ENCODE results near the gene OLA1.

The OLA1 gene

DNA sequence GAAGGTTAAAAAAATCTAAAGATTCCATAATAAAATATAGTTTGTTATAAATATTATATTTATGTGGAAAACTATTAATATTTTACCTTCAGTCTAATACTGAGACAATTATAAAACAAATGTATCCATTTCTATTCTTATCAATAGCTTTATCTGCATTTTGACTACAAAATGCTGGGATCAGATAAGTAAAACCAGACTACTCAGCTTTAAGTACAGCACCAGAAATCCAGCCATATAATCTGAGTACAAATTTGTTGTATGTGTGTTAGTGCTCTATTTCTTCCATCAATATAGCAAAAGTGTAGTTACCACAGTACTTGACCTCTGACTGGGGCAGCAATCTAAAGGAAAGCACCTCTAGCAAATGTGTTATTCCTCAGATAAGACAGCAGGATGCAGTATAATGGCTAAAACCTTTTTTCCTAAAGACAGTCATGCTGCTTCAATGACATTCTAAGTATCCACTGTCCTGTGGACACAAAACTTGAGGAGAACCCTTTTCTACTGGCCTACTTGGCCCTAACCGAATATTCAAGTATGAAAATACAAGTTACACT, 68.1 kb downstream of the OLA1 start:
- no peak for DNase-seq

GRCh38 chr2:174177316-174177890, 70.9 kb downstream of the OLA1 start:
- no peak for DNase-seq

DNA sequence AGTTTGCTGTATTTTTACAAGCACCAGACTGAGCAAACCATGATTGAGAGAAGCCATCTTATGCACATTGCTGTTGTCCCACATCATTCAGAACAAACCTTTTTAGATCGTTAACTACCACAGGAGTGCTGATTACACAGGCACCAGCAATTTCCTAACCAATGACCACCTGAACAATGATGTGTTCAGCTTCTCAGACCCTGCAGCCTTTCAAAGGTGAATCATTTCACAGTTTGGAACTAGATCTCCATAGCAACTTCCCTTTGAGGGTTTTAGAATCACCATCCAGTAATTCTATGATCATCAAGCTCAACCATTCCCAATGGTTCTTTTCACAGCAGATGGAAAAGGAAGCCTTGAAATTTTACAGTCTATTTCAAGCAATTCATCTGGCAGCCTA, 71.4 kb downstream of the OLA1 start:
- DNase-seq, result no peak

DNA sequence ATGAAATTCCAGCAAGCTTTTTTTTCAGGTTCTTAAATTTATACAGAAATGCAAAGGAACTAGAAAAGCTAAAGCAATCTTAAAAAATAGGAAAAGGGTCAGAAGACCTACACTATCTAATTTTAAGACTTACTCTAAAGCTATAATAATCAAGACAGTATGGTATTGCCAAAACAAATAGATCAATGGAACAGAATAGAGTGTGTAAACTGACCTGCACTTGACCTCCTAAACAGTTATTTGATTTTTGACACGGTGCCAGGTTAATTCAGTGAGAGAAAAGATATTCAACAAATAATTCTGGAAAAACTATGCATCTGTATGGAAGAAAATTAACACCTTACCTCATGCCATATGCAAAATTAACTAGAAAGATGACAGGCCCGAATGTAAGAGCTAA, 73.6 kb downstream of the OLA1 start:
- no peak for DNase-seq

GRCh38 chr2:174172802-174173355, 75.5 kb downstream of the OLA1 start:
- no peak for DNase-seq

DNA sequence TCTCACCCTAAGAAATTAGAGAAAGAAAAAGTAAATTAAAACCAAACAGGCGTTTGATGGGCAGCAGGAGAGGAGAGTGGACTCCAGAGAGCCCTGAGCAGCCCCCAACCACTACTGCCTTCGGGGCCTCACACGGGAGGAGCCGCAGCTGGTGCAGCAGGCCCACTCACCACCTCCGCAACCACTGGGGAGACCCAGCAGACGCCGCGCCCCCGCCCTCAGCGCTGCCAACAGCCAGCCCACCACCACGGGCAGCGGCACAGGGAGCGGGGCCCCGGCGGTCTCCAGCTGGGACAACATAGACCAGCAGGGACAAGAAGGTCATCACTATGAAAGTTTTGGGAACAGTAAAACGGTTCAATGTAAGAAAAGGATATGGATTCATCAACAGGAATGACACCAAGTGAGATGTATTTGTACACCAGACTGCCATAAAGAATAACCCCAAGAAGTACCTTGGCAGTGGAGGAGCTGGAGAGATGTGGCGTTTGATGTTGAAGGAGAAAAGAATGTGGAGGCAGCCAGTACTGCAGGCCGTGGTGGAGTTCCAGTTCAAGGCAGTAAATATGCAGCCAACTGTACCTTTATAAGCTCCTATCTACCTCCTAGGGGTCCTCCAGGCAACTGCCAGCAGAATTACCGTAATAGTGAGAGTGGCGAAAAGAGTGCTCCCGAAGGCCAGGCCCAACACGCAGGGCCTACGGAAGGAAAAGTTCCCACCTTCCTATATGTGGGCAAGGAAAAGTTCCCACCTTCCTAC, 76.5 kb downstream of the OLA1 start:
- no peak for DNase-seq

GRCh38 chr2:174169372-174169771, 79.0 kb downstream of the OLA1 start:
- DNase-seq, result no peak

DNA sequence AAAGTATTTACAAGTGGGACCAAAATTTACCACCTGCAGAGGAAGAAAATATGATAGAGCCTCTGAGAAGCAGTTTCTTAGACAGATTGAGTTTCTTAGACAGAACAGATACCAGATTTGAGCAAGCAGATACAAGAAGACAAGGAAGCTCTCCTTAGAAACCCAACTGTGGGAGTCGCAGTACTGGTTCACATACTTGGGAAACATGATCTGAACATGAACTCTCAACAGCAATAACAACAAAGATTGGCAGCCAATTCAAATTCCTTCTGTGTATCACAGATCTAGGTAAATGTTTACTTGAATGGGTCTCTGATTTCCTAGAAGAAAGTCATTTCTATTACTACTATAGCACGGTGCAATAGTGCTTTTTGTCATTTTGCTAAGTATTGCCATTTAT, 82.1 kb downstream of the OLA1 start:
- DNase-seq, result no peak

DNA sequence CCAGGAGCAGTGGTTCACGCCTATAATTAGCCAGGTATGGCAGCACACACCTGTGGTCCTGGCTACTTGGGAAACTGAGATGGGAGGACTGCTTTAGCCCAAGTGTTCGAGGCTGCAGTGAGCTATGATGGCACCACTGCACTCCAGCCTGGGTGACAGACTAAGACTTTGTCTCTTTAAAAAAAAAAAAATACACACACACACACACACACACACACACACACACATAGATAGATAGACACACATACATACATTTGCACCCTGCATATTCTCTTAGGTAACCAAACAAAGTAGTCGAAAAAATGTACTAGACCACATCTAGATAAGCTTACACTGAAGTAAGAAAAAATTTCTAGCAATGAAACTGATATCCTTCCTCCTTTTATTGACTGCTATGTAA, 86.8 kb downstream of the OLA1 start:
- no peak for DNase-seq

DNA sequence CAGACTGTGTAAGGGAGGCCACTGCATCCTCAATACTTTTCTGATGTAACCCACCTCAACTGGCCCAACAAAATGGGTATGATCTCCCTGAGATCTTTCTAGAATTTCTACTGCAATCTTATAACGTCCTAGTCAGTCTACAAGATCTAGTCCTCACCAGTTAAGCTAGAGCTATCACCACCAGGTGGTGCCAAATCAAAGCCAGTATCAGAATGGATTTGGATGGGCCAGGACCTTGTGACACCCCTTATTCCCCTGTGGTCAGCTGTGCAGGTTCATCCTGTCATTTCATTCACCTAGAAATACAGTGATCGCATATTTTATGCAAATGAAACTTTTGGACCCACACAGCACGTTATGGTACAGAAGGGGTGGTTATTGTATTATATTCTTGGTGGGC, 90.3 kb downstream of the OLA1 start:
- peak; percentile 9 for DNase-seq

DNA sequence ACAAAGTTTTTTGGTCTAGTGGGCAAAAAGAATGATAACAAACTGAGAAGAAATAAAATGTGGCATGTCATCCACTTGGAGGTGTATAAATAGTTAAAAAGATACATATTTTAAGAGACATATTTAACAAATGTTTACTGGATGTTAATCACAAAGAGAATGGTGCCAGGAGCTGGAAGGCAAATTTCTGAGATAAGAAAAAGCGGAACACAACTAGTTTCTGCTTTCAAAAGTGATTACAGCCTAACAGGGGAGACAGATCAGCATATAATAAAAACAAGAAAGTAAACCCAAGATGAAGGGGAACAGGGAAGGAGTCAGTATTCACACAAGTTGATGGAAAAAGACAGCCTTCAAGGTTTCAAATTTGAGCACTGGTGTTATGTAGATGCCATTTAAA, 91.3 kb downstream of the OLA1 start:
- DNase-seq, result no peak

DNA sequence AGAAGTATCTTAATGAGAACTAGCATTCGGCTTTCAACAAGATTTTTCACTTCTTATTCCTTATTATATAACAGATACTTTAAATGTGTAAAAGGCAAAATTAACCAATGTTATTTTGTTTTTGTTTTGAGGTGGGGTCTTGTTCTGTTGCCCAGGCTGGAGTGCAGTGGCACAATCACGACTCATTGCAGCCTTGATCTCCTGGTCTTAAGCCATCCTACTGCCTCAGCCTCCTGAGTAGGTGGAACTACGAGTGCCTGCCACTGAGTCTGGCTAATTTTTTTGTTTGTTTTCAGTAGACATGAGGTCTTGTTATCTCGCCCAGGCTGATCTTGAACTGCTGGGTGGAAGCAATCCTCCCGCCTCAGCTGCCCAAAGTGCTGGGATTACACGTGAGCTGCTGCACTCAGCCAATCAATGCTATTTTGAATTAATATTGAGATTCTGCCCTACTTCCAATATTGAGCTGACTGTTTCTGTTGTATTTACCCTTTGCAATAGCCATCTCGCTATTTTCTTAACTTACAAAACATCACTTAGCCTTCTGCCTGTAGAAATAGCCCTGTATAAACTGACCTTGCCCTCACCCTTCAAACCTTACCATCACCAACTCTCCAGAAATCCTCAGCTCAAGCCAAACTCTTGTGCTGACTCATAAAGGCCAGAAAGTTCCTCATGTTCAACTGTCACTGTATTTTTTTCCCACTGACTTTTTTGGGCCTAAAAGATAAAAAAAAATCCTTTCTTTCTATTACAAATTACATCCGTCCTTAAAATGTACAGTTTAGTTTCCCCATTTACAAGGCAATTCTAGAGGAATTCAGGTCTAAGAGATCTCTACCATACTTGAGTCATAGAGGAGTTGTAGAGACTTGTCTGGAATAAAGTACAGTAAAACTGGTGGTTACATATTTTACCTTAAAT, 94.3 kb downstream of the OLA1 start:
- DNase-seq, result no peak

DNA sequence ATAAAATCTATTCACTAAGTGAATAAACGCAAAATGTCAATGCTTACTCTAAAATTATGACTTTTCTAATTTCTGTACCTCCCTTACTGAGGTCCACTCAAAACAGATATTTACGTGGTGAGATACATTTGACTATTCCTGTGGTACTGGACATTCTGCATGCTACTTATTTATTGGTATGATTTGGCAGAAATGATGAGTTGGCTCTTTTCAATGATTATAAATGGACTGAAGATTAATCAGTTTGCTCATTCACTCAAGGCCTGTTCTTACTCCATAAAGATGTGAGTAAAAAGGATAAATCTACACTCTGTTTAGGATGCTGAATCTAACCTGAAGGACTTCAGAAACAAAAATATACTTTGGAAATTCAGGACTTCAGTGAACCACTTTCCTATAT, 98.8 kb downstream of the OLA1 start:
- DNase-seq, result no peak

- no peak for DNase-seq
These were observed 99.5 kb downstream of the OLA1 start for GRCh38 chr2:174148833-174149232.

DNA sequence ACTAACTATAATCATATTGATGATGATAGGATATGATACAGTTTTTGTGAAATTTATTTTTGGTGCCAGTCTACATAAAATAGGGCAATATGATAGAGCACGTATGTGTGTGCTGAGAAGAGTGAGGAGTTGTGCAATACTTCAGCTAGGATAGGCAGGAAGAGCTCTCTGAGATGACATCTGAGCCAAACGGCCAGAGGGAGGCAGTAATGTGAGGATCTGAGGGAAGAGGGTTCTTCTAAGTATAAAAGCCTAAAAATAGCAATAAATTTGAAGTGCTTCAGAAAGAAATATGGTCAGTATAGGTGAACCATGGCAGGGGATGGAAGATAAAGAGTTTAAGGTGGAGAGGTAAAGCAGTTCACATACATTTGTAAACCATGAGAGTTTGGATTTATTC, 102.5 kb downstream of the OLA1 start:
- no peak for DNase-seq

DNA sequence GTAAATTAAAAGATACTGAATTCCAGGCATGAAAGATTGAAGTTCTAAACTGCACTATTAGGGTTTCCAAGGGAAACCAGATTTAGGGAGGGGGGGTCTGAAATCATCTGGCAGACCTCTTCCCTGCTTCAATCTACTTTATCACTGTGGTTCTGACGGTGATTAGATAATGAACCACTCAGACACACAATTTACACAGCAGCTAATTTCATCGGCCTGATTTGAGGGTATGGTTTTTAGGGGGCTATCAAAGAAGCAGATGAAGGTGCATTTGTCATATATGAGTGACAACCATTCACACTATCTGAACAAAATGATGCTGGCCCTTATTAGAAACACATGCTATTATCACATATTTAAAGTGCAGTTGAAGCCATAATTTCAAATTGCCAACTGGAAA, 106.0 kb downstream of the OLA1 start:
- DNase-seq, result no peak

DNA sequence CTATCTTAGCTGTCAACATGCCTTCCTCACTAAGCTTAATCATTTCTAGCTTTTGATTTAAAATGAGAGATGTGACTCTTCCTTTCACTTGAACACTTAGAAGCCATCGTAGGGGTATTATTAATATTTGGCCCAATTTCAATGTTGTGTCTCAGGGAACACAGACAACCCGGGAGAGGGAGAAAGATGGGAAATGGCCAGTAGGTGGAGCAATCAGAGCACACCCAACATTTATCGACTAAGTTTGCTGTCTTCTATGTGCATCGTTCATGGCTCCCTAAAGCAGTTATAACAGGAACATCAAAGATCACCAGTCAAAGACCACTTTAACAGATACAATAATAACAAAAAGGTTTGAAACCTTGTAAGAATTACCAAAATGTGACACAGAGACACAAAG, 110.2 kb downstream of the OLA1 start:
- DNase-seq, result no peak

DNA sequence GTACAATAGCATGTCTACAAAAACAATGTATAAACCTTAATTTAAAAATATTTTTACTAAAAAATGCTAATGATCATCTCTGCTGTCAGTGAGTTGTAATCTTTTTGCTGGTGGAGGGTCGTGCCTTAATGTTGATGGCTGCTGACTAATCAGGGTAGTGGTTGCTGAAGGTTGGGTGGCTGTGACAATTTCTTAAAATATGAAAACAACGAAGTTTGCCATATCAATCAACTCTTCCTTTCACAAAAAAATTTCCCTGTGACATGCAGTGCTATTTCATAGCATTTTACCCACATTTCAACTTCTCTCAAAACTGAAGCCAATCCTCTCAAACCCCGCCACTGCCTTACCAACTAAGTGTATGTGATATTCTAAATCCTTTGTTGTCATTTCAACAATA, 112.4 kb downstream of the OLA1 start:
- no peak for DNase-seq

DNA sequence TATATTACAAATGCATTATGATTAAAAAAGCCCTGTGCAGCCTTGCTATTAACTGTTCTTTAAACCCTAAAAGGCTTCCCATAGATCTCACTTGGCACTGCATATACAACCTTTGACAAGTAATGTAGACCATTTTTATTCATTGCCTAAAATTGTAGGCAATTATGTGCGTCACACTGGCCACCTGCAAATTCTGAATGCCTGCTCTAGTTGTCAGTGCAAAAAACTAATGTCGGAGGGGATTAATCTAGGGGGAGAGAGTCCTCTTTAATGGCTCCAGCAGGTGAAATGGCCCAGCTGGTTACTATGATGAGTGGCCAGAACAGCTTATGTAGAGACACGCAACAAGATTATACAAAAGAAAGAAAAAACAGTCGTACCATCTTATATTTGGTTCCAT, 123.2 kb downstream of the OLA1 start:
- DNase-seq, result no peak

GRCh38 chr2:174124181-174124580, 124.2 kb downstream of the OLA1 start:
- no peak for DNase-seq

- no peak for DNase-seq
These were observed 126.1 kb downstream of the OLA1 start for GRCh38 chr2:174122185-174122584.

DNA sequence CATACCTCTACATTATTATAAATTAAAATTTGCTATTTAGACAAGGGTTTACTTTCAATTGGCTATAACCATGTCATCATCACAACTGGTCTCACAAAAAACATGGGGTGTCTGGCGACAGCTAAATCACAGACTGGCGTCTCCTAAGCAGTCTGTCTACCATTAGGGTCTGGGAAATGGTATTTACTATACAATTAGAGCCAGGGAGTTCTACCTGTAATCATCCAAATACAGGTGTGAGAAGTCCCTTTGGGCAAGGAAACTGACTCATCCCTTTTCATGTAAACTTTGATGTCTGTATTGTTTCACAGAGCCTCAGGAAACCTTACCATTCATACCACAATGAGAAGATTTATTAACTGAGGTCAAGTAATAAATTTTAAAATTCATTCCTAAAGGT, 126.7 kb downstream of the OLA1 start:
- DNase-seq, result no peak

- DNase-seq, result no peak
These were observed 127.2 kb downstream of the OLA1 start for GRCh38 chr2:174121175-174121574.

Data from right kidney (tissue), 1 donor.